OCI-LY3 (cell line): Measurements from ENCODE around the gene PRPSAP1.

Experiments
- H2AFZ ChIP-seq: fragments of 200-600, 300-600 bp; shearing (Covaris generic); 2 replicates; pipeline ENCODE4 v1.6.0; 2014; ENCODE audit warnings: antibody characterized with exemption, low read depth, low read length
- H3K27ac ChIP-seq: fragments of 200-600, 300-600 bp; sonication (generic); 2 replicates; pipeline ENCODE4 v1.5.1; 2014; ENCODE audit warnings: mild to moderate bottlenecking, low read length, moderate library complexity, mixed read lengths
- H3K27me3 ChIP-seq: fragments of 200-600, 300-600 bp; sonication (generic); 2 replicates; pipeline ENCODE4 v1.6.1; 2014; ENCODE audit warnings: low read depth, low read length, mixed read lengths
- H3K36me3 ChIP-seq: fragments of 200-600, 300-600 bp; sonication (generic); replicated peaks from 2 replicates; pipeline ENCODE3; 2014; ENCODE audit warnings: low read depth, low read length, mixed read lengths
- H3K4me1 ChIP-seq: fragments of 300-600, 200-600 bp; sonication (generic); 2 replicates; pipeline ENCODE4 v1.6.1; 2014; ENCODE audit warnings: low read length, mixed read lengths
- H3K4me2 ChIP-seq: fragments of 200-600, 300-600 bp; sonication (generic); 2 replicates; pipeline ENCODE4 v1.6.1; 2014; ENCODE audit warnings: low read length, mixed read lengths
- H3K4me3 ChIP-seq: fragments of 300-600, 200-600 bp; sonication (generic); 2 replicates; pipeline ENCODE4 v1.5.1; 2014; ENCODE audit warnings: antibody characterized with exemption, mild to moderate bottlenecking, low read length, moderate library complexity
- H3K79me2 ChIP-seq: fragments of 300-600, 200-600 bp; shearing (Covaris generic); 2 replicates; pipeline ENCODE4 v1.6.1; 2014; ENCODE audit warnings: mild to moderate bottlenecking, low read length, mixed read lengths
- H3K9ac ChIP-seq: fragments of 300-600, 200-600 bp; shearing (Covaris generic); 2 replicates; pipeline ENCODE4 v1.6.0; 2014; ENCODE audit warnings: mild to moderate bottlenecking, low read length, moderate library complexity
- H3K9me3 ChIP-seq: fragments of 200-600, 300-600 bp; shearing (Covaris generic); 2 replicates; pipeline ENCODE4 v1.6.1; 2014; ENCODE audit warnings: low read length, mixed read lengths; ENCODE audit not compliant: insufficient read depth
- H4K20me1 ChIP-seq: fragments of 200-600, 300-600 bp; sonication (generic); 2 replicates; pipeline ENCODE4 v1.6.1; 2016; ENCODE audit warnings: low read length, mixed read lengths; ENCODE audit not compliant: insufficient read depth
- EZH2phosphoT487 ChIP-seq: fragments of 200-600 bp; shearing (Covaris generic); IDR thresholded peaks from 2 replicates; pipeline ENCODE4 v1.6.1; 2018; ENCODE audit warnings: antibody characterized with exemption, mixed run types, low read depth
- TF ChIP-seq, protein P1 (sequence below): fragments of 200-600, 300-600 bp; sonication (generic); IDR thresholded peaks from 2 replicates; pipeline ENCODE4 v1.5.1; 2014; ENCODE audit warnings: antibody characterized with exemption, low read length, low read depth

PRPSAP1 gene

DNA sequence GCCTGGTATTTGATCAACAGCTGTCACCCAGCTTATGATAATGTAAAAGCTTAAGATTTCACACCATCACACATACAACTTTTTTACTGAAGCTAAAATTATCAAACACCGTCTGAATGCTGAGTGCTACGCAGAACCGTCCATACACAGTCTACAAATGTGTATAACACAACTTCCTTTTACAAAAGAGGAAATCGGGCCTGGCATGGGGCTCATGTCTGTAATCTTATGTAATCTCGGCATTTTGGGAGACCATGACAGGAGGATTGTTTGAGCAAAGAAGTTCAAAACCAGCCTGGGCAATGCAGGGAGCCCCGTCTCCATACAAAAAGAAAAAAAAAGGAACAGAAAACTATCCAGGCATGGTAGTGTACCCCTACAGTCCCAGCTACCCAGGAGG lies 26.0 kb downstream of the PRPSAP1 start:
- Histone ChIP-seq H3K4me3 (no peak overlapping the region), H3K36me3 (no peaks in the 10 kb centered on the region), H3K9me3 (no peaks in the 10 kb centered on the region), H3K27ac (no peak overlapping the region), H2AFZ (no peak overlapping the region), H3K4me2 (no peak overlapping the region), H3K4me1 (no peaks in the 10 kb centered on the region), H3K9ac (no peak overlapping the region), H3K27me3 (no peaks in the 10 kb centered on the region), H4K20me1 (no peaks in the 10 kb centered on the region), H3K79me2 (no peaks in the 10 kb centered on the region)
- TF ChIP-seq, protein P1, sequence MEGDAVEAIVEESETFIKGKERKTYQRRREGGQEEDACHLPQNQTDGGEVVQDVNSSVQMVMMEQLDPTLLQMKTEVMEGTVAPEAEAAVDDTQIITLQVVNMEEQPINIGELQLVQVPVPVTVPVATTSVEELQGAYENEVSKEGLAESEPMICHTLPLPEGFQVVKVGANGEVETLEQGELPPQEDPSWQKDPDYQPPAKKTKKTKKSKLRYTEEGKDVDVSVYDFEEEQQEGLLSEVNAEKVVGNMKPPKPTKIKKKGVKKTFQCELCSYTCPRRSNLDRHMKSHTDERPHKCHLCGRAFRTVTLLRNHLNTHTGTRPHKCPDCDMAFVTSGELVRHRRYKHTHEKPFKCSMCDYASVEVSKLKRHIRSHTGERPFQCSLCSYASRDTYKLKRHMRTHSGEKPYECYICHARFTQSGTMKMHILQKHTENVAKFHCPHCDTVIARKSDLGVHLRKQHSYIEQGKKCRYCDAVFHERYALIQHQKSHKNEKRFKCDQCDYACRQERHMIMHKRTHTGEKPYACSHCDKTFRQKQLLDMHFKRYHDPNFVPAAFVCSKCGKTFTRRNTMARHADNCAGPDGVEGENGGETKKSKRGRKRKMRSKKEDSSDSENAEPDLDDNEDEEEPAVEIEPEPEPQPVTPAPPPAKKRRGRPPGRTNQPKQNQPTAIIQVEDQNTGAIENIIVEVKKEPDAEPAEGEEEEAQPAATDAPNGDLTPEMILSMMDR, result no peak
- no peak for TF ChIP-seq EZH2phosphoT487

DNA sequence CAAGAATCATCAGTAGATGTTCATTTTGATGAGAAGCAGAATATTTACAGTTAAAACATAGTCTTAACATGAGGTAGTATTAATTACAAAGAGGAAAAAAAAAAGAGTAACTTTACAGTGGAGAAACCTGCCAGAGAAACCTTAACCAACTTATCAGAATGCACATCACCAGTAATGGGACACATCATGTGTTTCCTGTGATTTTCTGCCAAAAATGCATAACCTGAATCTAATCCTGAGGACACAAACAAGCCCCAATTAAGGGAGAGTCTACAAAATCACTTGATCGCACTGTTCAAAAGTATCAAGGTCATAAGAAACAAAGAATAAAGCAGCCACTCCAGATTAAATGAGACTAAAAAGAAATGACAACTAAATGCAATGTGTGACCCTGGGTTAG lies 27.4 kb downstream of the PRPSAP1 start:
- H3K27me3 ChIP-seq, result no peaks in the 10 kb centered on the region
- no peak overlapping the region for H3K4me2 ChIP-seq
- TF ChIP-seq, protein P1, result no peak
- TF ChIP-seq EZH2phosphoT487, result no peak
- H3K36me3 ChIP-seq, result no peaks in the 10 kb centered on the region
- H3K4me3 ChIP-seq, result no peak overlapping the region
- no peak overlapping the region for H3K27ac ChIP-seq
- H3K79me2 ChIP-seq, result no peaks in the 10 kb centered on the region
- H2AFZ ChIP-seq, result no peak overlapping the region
- no peaks in the 10 kb centered on the region for H3K9me3 ChIP-seq
- H4K20me1 ChIP-seq, result no peaks in the 10 kb centered on the region
- H3K4me1 ChIP-seq, result no peaks in the 10 kb centered on the region
- H3K9ac ChIP-seq, result no peak overlapping the region

DNA sequence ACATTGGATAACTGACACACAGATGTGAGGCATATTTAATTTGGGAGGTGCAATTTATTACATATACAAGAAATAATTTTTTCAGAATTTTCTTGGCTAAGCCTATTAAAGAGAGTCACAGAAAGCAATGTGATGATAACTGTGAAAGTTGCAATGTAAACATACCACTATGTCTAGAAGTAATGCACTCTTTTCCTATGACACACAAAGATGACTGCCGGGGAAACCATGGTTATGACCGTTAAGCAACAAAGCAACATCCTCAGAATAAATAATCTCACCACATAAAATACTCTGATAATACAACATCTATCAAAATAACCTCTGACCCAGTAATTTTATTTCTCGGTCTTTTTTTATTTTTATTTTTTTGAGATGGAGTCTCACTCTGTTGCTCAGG lies 35.1 kb downstream of the PRPSAP1 start:
- Histone ChIP-seq H3K4me2 (no peak overlapping the region), H3K79me2 (no peaks in the 10 kb centered on the region), H3K4me3 (no peak overlapping the region), H3K27me3 (no peaks in the 10 kb centered on the region), H2AFZ (no peak overlapping the region), H3K36me3 (peaks cover under 1% of the 10 kb centered on the region), H3K9me3 (no peaks in the 10 kb centered on the region), H3K9ac (no peak overlapping the region), H4K20me1 (no peaks in the 10 kb centered on the region), H3K27ac (no peak overlapping the region), H3K4me1 (no peaks in the 10 kb centered on the region)
- no peak for TF ChIP-seq EZH2phosphoT487
- TF ChIP-seq, protein P1, result no peak

DNA sequence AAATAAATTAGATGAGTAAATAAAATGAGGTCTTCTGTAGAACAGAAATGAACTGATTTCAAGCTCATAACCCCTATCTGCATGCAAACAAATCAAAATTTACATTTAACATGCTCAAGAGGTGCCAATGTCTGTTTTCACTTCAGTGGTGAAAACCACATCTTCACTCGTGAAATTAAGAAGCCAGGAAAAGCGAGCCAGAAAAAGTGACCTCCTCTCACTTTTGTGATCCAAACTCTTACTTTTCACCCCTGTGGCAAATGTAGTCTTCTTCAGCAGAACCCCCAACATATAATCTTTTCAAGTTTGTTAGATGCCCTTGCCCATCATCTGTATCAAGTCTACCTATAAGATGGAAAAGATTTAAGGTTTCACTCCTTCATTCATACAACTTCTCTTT lies 36.2 kb downstream of the PRPSAP1 start:
- no peaks in the 10 kb centered on the region for H3K4me1 ChIP-seq
- H4K20me1 ChIP-seq, result no peaks in the 10 kb centered on the region
- no peak overlapping the region for H3K4me2 ChIP-seq
- TF ChIP-seq EZH2phosphoT487, result no peak
- TF ChIP-seq, protein P1, result no peak
- no peak overlapping the region for H2AFZ ChIP-seq
- no peaks in the 10 kb centered on the region for H3K9me3 ChIP-seq
- H3K36me3 ChIP-seq, result peaks cover 6% of the 10 kb centered on the region
- no peaks in the 10 kb centered on the region for H3K79me2 ChIP-seq
- no peaks in the 10 kb centered on the region for H3K27me3 ChIP-seq
- H3K4me3 ChIP-seq, result no peak overlapping the region
- H3K9ac ChIP-seq, result no peak overlapping the region
- H3K27ac ChIP-seq, result no peak overlapping the region
